Keratinocyte (primary cell): Measurements from ENCODE around the gene SGCE.

Experiments
- CTCF ChIP-seq, 3 experiments: IDR thresholded peaks in 1 of 3; conservative IDR thresholded peaks in 1 of 3; optimal IDR thresholded peaks in 1 of 3; 2 replicates in 2 of 3; 3 replicates in 1 of 3; pipeline versions ENCODE3 to v1.5.1; 2011; ENCODE audit warnings: low read length in 3 of 3, mild to moderate bottlenecking in 3 of 3, moderate library complexity in 2 of 3, control low read depth in 1 of 3, inconsistent platforms in 1 of 3; ENCODE audit not compliant: insufficient read depth in 2 of 3; ENCODE audit errors: extremely low read depth in 1 of 3
- EZH2 ChIP-seq: IDR thresholded peaks from one replicate; pipeline ENCODE4 v1.6.1; 2012; ENCODE audit warnings: inconsistent platforms, mild to moderate bottlenecking, low read length, moderate library complexity

GRCh38 chr7:94547126-94547525 lies 108.8 kb downstream of the SGCE start:
- TF ChIP-seq EZH2 (no peak), CTCF (optimal IDR thresholded peaks at IDR 0.05 in 1 of 3, IDR thresholded peaks at IDR 0.05 in 1 of 3, conservative IDR thresholded peaks at IDR 0.05 in 1 of 3; ENCODE audit: extremely low read depth in 1 of 3, insufficient read depth in 2 of 3, low read length in 3 of 3) (no peak)
